GM23338 (cell line): ENCODE measurements around the gene ATP8B2.
"Not testable (repeated sequence)": the region's sequence is repeated elsewhere in the genome, so short reads cannot be mapped to it uniquely, and the experiment has no call there.

ENCODE experiments used
- CREB1 ChIP-seq: fragments of 250-450 bp; sonication (Bioruptor Pico); IDR thresholded peaks from 2 replicates; pipeline ENCODE4 v1.5.0; 2020; ENCODE audit warnings: low read depth, mild to moderate bottlenecking, moderate library complexity
- EZH2 ChIP-seq: fragments of 200-600 bp; sonication (generic); IDR thresholded peaks from one replicate; pipeline ENCODE4 v1.8.0; 2017; ENCODE audit warnings: antibody characterized with exemption, mild to moderate bottlenecking, low read depth; ENCODE audit not compliant: unreplicated experiment
- TF ChIP-seq, protein P1 (sequence below), 2 experiments: fragments of 200-600 bp in 1 of 2; sonication (generic) in 1 of 2; conservative IDR thresholded peaks; 2 replicates each; pipeline versions ENCODE4 v1.5.1 to v1.6.1; 2016 to 2017; ENCODE audit warnings: antibody characterized with exemption in 2 of 2, low read depth in 2 of 2, mild to moderate bottlenecking in 2 of 2, moderate library complexity in 1 of 2

DNA sequence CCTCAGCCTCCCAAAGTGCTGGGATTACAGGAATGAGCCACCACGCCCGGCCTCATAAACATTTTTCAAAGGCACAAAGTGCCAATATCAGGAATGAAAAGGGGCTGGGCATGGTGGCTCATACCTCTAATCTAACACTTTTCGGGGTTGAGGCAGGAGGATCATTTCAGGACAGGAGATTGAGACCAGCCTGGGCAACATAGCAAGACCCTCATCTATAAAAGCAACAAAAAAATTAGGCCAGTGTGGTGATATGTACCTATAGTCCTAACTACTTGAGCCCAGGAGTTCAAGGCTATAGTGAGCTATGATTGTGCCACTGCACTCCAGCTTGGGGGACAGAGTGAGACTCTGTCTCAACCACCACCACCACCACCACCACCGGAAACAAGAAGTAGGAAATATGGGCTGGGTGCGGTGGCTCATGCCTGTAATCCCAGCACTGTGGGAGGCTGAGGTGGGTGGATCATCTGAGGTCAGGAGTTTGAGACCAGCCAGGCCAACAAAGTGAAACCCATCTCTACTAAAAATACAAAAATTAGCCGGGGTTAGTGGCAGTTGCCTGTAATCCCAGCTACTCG lies 48.5 kb downstream of the ATP8B2 start:
- TF ChIP-seq CREB1 (CRISPR knock-in tag); EZH2: not testable (repeated sequence)
- TF ChIP-seq, protein P1, sequence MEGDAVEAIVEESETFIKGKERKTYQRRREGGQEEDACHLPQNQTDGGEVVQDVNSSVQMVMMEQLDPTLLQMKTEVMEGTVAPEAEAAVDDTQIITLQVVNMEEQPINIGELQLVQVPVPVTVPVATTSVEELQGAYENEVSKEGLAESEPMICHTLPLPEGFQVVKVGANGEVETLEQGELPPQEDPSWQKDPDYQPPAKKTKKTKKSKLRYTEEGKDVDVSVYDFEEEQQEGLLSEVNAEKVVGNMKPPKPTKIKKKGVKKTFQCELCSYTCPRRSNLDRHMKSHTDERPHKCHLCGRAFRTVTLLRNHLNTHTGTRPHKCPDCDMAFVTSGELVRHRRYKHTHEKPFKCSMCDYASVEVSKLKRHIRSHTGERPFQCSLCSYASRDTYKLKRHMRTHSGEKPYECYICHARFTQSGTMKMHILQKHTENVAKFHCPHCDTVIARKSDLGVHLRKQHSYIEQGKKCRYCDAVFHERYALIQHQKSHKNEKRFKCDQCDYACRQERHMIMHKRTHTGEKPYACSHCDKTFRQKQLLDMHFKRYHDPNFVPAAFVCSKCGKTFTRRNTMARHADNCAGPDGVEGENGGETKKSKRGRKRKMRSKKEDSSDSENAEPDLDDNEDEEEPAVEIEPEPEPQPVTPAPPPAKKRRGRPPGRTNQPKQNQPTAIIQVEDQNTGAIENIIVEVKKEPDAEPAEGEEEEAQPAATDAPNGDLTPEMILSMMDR (conservative IDR thresholded peaks at IDR 0.05; ENCODE audit: low read depth in 2 of 2): not testable (repeated sequence)
